Fibroblast of lung (primary cell): ENCODE data around the gene SEC61G.

ENCODE experiments used
- CTCF ChIP-seq, 2 donors: IDR thresholded peaks in 1 of 2; conservative IDR thresholded peaks in 1 of 2; 1 replicate in 1 of 2; 2 replicates in 1 of 2; pipeline ENCODE4 v1.5.1; 2011 to 2012; ENCODE audit warnings: low read length in 2 of 2, control low read depth in 1 of 2, inconsistent platforms in 1 of 2, low read depth in 1 of 2, mild to moderate bottlenecking in 1 of 2
- EZH2 ChIP-seq: IDR thresholded peaks from 2 replicates; pipeline ENCODE4 v1.5.1; 2012; ENCODE audit warnings: low read length, control low read depth, mild to moderate bottlenecking; ENCODE audit errors: missing control alignments

DNA sequence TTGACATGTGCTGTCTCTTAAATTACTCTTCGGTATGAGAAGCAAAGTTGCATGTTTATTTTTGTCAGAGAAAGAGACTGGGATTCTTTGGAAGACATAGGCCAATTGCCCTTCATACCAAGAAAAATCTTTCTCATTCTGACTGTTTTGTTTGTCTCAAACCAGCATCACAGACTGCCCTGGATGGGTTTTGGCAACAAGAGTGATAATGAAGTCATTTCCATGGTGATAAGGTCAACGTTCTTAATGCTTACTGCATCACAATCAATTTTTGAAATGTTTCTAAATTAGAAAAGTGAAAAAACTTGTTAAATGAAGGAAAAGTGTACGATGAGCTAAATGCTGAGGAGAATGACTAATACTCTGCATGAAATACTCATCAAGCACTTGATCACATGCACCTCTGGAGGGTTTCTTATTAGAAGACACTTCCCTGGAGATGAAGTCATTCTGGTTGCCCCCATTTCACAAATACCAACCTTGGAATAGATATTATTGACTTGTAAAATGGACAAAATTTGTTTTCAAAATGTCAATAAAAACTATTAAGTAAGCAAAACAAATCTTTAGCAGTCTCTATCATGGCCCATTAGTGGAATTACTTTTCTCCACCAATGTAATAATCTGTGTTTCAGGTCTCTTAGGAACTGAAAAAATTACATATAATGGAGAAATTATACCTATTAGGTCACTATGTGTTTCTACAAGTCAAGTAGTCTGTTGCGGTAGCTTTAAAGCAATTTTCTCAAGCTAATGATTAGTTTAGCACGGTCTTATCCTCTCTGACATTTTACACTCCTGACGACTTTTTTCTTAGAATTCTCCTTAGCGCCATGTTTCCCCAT, 19.9 kb upstream of the SEC61G start:
- TF ChIP-seq EZH2 (no peak), CTCF (conservative IDR thresholded peaks at IDR 0.05 in 1 of 2, IDR thresholded peaks at IDR 0.05 in 1 of 2; ENCODE audit: low read depth in 1 of 2, low read length in 2 of 2) (no peak)
